ENCODE data around the gene IL11RA. TPM values are rescaled to one million over a fixed set of nuclear protein-coding genes. Genes with fewer than 3 reads are reported as not detected.
"Not testable (repeated sequence)": the region's sequence is repeated elsewhere in the genome, so short reads cannot be mapped to it uniquely, and the experiment has no call there.

Gene IL11RA
- polyA plus RNA-seq, 1 donor = 96.1 TPM

- DNase-seq = no peak
Observed at GRCh38 chr9:34629491-34629808, 22.5 kb upstream of the IL11RA start.

GRCh38 chr9:34630402-34631154 is 21.4 kb upstream of the IL11RA start:
- no peak for DNase-seq

GRCh38 chr9:34633166-34633565 is 18.8 kb upstream of the IL11RA start:
- no peak for DNase-seq

GRCh38 chr9:34633851-34634550 is 18.0 kb upstream of the IL11RA start:
- peak; percentile 64 for DNase-seq

- DNase-seq = no peak
Observed at GRCh38 chr9:34634551-34635248, 17.3 kb upstream of the IL11RA start.

GRCh38 chr9:34635556-34635955 is 16.4 kb upstream of the IL11RA start:
- DNase-seq = no peak

GRCh38 chr9:34636791-34637355 is 15.1 kb upstream of the IL11RA start:
- DNase-seq = no peak

GRCh38 chr9:34637356-34638137 is 14.4 kb upstream of the IL11RA start, which contains the start of gene SIGMAR1:
Gene SIGMAR1, minus strand, starts transcription at chr9:34637787. Its CDS starts 90 bp downstream, at chr9:34637697.
- peak; percentile 90 for DNase-seq

- DNase-seq = no peak
Observed at GRCh38 chr9:34638138-34638445, 13.9 kb upstream of the IL11RA start.

GRCh38 chr9:34639322-34639721 is 12.7 kb upstream of the IL11RA start:
- not testable (repeated sequence) for DNase-seq

GRCh38 chr9:34642679-34643078 is 9.3 kb upstream of the IL11RA start:
- DNase-seq = no peak

GRCh38 chr9:34644766-34645314 is 7.1 kb upstream of the IL11RA start:
- DNase-seq = no peak

- DNase-seq = peak; percentile 84
Observed at GRCh38 chr9:34646211-34647083, 5.5 kb upstream of the IL11RA start, which contains the start of gene GALT. Gene GALT, plus strand, starts transcription at chr9:34646675. Its CDS starts 30 bp downstream, at chr9:34646705.

- no peak for DNase-seq
Observed at GRCh38 chr9:34647084-34647403, 4.9 kb upstream of the IL11RA start.

GRCh38 chr9:34647651-34648050 is 4.3 kb upstream of the IL11RA start:
- DNase-seq = no peak

- DNase-seq = no peak
Observed at GRCh38 chr9:34648673-34649072, 3.3 kb upstream of the IL11RA start.

- DNase-seq = no peak
Observed at GRCh38 chr9:34650816-34651215, 1.2 kb upstream of the IL11RA start.

GRCh38 chr9:34651321-34651720 is 664 bp upstream of the IL11RA start:
- no peak for DNase-seq

- no peak for DNase-seq
Observed at GRCh38 chr9:34652602-34653000, 616 bp downstream of the IL11RA start.

GRCh38 chr9:34653151-34654072 is 1.4 kb downstream of the IL11RA start:
- peak; percentile 81 for DNase-seq
